PC-3 (cell line): ENCODE measurements around the gene SLC16A3. TPM values are rescaled to one million over a fixed set of nuclear protein-coding genes. Genes with fewer than 3 reads are reported as not detected.

Experiments used
- ATAC-seq: fragments of 200-7000 bp; cut with Tn5 transposase; 2 replicates; pipeline ENCODE4 v1.9.1; 2020; ENCODE audit warnings: mild to moderate bottlenecking, moderate library complexity
- BruUV-seq: library from RNA; stranded (reverse); fragments of 400-500 nt; replicated peaks from 2 replicates; lab custom pipeline; 2021; lab: Mats Ljungman, UMichigan
- CTCF ChIA-PET: fragments of 300-600 bp; sonication (Branson Sonifier 250); formaldehyde crosslinking; loops from one replicate; lab custom pipeline; 2022; ENCODE audit warnings: antibody characterized with exemption; lab: Charles Lee
- POLR2A ChIA-PET: fragments of 300-600 bp; sonication (Branson Sonifier 250); formaldehyde crosslinking; loops from one replicate; lab custom pipeline; 2022; ENCODE audit warnings: antibody characterized with exemption; ENCODE audit not compliant: unreplicated experiment; lab: Charles Lee
- DNase-seq: peaks from one replicate; pipeline ENCODE4 v3.0.0-alpha.2; 2015
- H2AFZ ChIP-seq: fragments of 300-600 bp; sonication (generic); 2 replicates; pipeline ENCODE4 v1.6.0; 2016; ENCODE audit warnings: antibody characterized with exemption, low read length
- H3F3A ChIP-seq: fragments of 300-600 bp; sonication (generic); one replicate; pipeline ENCODE4 v1.6.0; 2017; ENCODE audit warnings: antibody characterized with exemption, low read length, control low read depth, mild to moderate bottlenecking; ENCODE audit not compliant: unreplicated experiment
- H3K27ac ChIP-seq: fragments of 300-600 bp; sonication (generic); 2 replicates; pipeline ENCODE4 v1.5.1; 2016; ENCODE audit warnings: mild to moderate bottlenecking, low read length
- H3K27me3 ChIP-seq: fragments of 300-600 bp; sonication (generic); 2 replicates; pipeline ENCODE4 v1.6.1; 2016; ENCODE audit warnings: low read length, mixed read lengths
- H3K36me3 ChIP-seq: fragments of 300-600 bp; sonication (generic); 2 replicates; pipeline ENCODE4 v1.6.1; 2016; ENCODE audit warnings: low read depth, mixed run types, low read length, mixed read lengths
- H3K4me1 ChIP-seq: fragments of 300-600 bp; sonication (generic); 2 replicates; pipeline ENCODE4 v1.5.1; 2016; ENCODE audit warnings: low read length; ENCODE audit not compliant: insufficient read depth
- H3K4me2 ChIP-seq: fragments of 300-600 bp; sonication (generic); 2 replicates; pipeline ENCODE4 v1.6.0; 2016; ENCODE audit warnings: low read length
- H3K4me3 ChIP-seq: fragments of 300-600 bp; sonication (generic); 2 replicates; pipeline ENCODE4 v1.5.1; 2016; ENCODE audit warnings: mild to moderate bottlenecking, low read length, mixed read lengths
- H3K79me2 ChIP-seq: fragments of 300-600 bp; sonication (generic); 2 replicates; pipeline ENCODE4 v1.6.1; 2017; ENCODE audit warnings: low read length, mixed read lengths
- H3K9ac ChIP-seq: fragments of 300-600 bp; sonication (generic); 2 replicates; pipeline ENCODE4 v1.6.0; 2016; ENCODE audit warnings: mild to moderate bottlenecking, low read length
- H3K9me2 ChIP-seq: fragments of 300-600 bp; sonication (generic); replicated peaks from 2 replicates; pipeline ENCODE4 v1.6.1; 2016; ENCODE audit warnings: mixed run types, low read length, mixed read lengths
- H3K9me3 ChIP-seq: fragments of 300-600 bp; sonication (generic); 2 replicates; pipeline ENCODE4 v1.6.1; 2016; ENCODE audit warnings: low read length, mixed read lengths
- H4K20me1 ChIP-seq: fragments of 300-600 bp; sonication (generic); 2 replicates; pipeline ENCODE4 v1.6.1; 2016; ENCODE audit warnings: low read length, mixed read lengths
- EZH2 ChIP-seq: fragments of 300-600 bp; sonication (generic); IDR thresholded peaks from one replicate; pipeline ENCODE4 v1.6.1; 2017; ENCODE audit warnings: antibody characterized with exemption, mild to moderate bottlenecking, low read length; ENCODE audit not compliant: unreplicated experiment
- EZH2phosphoT487 ChIP-seq: fragments of 300-600 bp; sonication (generic); IDR thresholded peaks from 2 replicates; pipeline ENCODE4 v1.6.1; 2018; ENCODE audit warnings: mild to moderate bottlenecking, antibody characterized with exemption, low read length, borderline replicate concordance
- intact Hi-C: fragments of 100-400 bp; cut with micrococcal nuclease; formaldehyde crosslinking; loops from 2 replicates; pipeline ENCODE4 v1.9.0; 2023
- total RNA-seq: library from RNA; depleted of rRNA; stranded (reverse); fragments of >200 nt; gene quantifications from 2 replicates; pipeline ENCODE4 v1.2.3, GENCODE V29; 2014
- TF ChIP-seq, protein P1 (sequence below): fragments of 300-600 bp; sonication (generic); conservative IDR thresholded peaks from 2 replicates; pipeline ENCODE4 v1.5.1; 2017; ENCODE audit warnings: antibody characterized with exemption, low read depth, mild to moderate bottlenecking, low read length

SLC16A3 gene
- total RNA-seq, 1 experiment from 2014 or later: 286 TPM

DNA sequence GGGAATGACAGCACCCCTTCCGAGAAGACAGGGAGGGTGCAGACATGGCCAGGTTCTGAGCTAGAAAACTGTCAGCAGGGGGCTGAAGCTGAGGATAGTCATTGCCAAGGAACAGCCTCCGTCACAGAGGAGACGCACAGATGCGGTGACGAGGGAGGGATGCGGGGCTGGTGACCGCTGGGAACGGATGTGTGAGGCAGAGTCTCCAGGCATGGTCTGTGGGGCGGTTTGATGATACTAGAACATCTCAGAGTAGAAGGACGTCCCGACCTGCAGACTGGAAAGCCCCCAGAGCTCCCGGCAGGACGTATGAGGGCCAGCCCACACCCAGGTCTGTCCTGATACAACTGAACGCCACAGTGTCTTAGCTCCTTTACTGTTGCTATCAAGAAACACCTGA lies 46.5 kb downstream of the SLC16A3 start:
- intact Hi-C loops: no loop called here
- Histone ChIP-seq H3K27me3 (no peaks in the 10 kb centered on the region), H3K9ac (no peak overlapping the region), H3K9me3 (no peaks in the 10 kb centered on the region), H3K27ac (no peak overlapping the region), H3K36me3 (peaks cover 10% of the 10 kb centered on the region; the same call in 1 of the 2 replicates), H3K4me2 (no peak overlapping the region), H3K4me1 (peaks cover 32% of the 10 kb centered on the region), H3F3A (no peaks in the 10 kb centered on the region), H3K79me2 (peaks cover 39% of the 10 kb centered on the region), H3K9me2 (no peaks in the 10 kb centered on the region), H2AFZ (no peak overlapping the region), H4K20me1 (peaks cover 23% of the 10 kb centered on the region), H3K4me3 (no peak overlapping the region)
- CTCF ChIA-PET: no interaction called here
- no peak for DNase-seq
- TF ChIP-seq EZH2phosphoT487 (no peak), EZH2 (no peak)
- TF ChIP-seq, protein P1, sequence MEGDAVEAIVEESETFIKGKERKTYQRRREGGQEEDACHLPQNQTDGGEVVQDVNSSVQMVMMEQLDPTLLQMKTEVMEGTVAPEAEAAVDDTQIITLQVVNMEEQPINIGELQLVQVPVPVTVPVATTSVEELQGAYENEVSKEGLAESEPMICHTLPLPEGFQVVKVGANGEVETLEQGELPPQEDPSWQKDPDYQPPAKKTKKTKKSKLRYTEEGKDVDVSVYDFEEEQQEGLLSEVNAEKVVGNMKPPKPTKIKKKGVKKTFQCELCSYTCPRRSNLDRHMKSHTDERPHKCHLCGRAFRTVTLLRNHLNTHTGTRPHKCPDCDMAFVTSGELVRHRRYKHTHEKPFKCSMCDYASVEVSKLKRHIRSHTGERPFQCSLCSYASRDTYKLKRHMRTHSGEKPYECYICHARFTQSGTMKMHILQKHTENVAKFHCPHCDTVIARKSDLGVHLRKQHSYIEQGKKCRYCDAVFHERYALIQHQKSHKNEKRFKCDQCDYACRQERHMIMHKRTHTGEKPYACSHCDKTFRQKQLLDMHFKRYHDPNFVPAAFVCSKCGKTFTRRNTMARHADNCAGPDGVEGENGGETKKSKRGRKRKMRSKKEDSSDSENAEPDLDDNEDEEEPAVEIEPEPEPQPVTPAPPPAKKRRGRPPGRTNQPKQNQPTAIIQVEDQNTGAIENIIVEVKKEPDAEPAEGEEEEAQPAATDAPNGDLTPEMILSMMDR: no peak
- POLR2A ChIA-PET: no interaction called here
- ATAC-seq: no peak
- BruUV-seq: no TSS peak

DNA sequence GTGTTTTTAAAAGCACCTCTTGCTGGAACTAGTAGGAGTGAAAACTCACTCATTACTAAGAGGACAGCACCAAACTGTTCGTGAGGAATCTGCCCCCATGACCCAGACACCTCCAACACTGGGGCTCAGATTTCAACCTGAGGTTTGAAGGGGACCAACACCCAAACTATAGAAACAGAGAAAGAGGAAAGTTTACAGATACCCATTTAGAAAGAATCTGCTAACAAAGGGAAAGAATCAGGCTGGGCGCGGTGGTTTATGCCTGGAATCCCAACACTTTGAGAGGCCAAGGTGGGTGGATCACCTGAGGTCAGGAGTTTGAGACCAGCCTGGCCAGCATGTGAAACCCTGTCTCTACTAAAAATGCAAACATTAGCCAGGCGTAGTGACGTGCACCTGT lies 48.1 kb downstream of the SLC16A3 start:
- DNase-seq (no peak), ATAC-seq (no peak)
- H3F3A ChIP-seq: no peaks in the 10 kb centered on the region
- ChIA-PET POLR2A (no interaction called here), CTCF (no interaction called here)
- H3K36me3 ChIP-seq: peaks cover 1% of the 10 kb centered on the region; the same call in 1 of the 2 replicates
- H3K9me3 ChIP-seq: no peaks in the 10 kb centered on the region
- no peaks in the 10 kb centered on the region for H3K27me3 ChIP-seq
- H3K79me2 ChIP-seq: peaks cover 23% of the 10 kb centered on the region
- no peak overlapping the region for H3K4me3 ChIP-seq
- BruUV-seq: no TSS peak
- no peak overlapping the region for H3K4me2 ChIP-seq
- no peak overlapping the region for H3K27ac ChIP-seq
- no peak overlapping the region for H2AFZ ChIP-seq
- H4K20me1 ChIP-seq: peaks cover 7% of the 10 kb centered on the region
- TF ChIP-seq EZH2phosphoT487 (no peak), EZH2 (no peak)
- TF ChIP-seq, protein P1: no peak
- H3K9ac ChIP-seq: no peak overlapping the region
- peaks cover 28% of the 10 kb centered on the region for H3K4me1 ChIP-seq
- intact Hi-C loops: no loop called here
- H3K9me2 ChIP-seq: no peaks in the 10 kb centered on the region

DNA sequence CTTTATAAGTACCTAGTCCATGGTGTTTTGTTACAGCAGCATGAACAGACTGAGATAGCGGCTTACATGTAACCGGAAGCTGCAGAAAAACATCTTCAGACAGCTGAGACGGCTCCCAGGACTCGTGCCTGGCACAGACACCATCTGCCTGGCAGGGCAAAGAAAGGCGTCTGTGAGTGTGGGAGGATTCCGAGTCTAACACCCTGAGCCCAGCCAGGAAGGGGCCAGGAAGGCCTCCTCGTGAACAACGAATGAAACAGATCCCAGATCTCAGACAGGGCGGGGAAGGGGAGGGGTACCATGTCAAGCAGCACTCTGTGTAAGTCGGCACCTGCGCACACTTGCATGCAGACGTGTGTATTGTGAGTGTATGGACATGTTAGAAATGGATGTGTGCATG lies 49.0 kb downstream of the SLC16A3 start:
- TF ChIP-seq EZH2: no peak
- TF ChIP-seq, protein P1: no peak
- no peaks in the 10 kb centered on the region for H4K20me1 ChIP-seq
- H3K27ac ChIP-seq: no peak overlapping the region
- ATAC-seq (no peak), DNase-seq (no peak)
- intact Hi-C loops: no loop called here
- H3K9me2 ChIP-seq: no peaks in the 10 kb centered on the region
- H3K9ac ChIP-seq: no peak overlapping the region
- no peak overlapping the region for H3K4me2 ChIP-seq
- no peak overlapping the region for H2AFZ ChIP-seq
- POLR2A ChIA-PET: no interaction called here
- no peaks in the 10 kb centered on the region for H3K27me3 ChIP-seq
- H3K9me3 ChIP-seq: no peaks in the 10 kb centered on the region
- CTCF ChIA-PET: no interaction called here
- peaks cover 31% of the 10 kb centered on the region for H3K4me1 ChIP-seq
- no peaks in the 10 kb centered on the region for H3K36me3 ChIP-seq
- no peaks in the 10 kb centered on the region for H3F3A ChIP-seq
- H3K79me2 ChIP-seq: peaks cover 14% of the 10 kb centered on the region
- H3K4me3 ChIP-seq: no peak overlapping the region
- BruUV-seq: no TSS peak
